A673 (cell line): ENCODE data around the gene SNAPIN. TPM values are rescaled to one million over a fixed set of nuclear protein-coding genes. Genes with fewer than 3 reads are reported as not detected.

Experiments
- BruUV-seq: library from RNA; stranded (reverse); fragments of 400-500 nt; replicated peaks from 2 replicates; lab custom pipeline; 2021; lab: Mats Ljungman, UMichigan
- CTCF ChIA-PET: fragments of 300-600 bp; sonication (Branson Sonifier 250); formaldehyde crosslinking; loops from one replicate; lab custom pipeline; 2022; ENCODE audit warnings: antibody characterized with exemption; lab: Charles Lee
- POLR2A ChIA-PET: fragments of 300-600 bp; sonication (Branson Sonifier 250); formaldehyde crosslinking; loops from one replicate; lab custom pipeline; 2022; ENCODE audit warnings: antibody characterized with exemption; ENCODE audit not compliant: low non-redundant PET; lab: Charles Lee
- DNase-seq: peaks from one replicate; pipeline ENCODE4 v3.0.0-alpha.2; 2015; ENCODE audit warnings: low spot score
- H3K27ac ChIP-seq: fragments of 200-600 bp; sonication (generic); 2 replicates; pipeline ENCODE4 v1.5.1; 2016; ENCODE audit warnings: mixed run types, low read depth, mild to moderate bottlenecking, mixed read lengths, antibody characterized with exemption, low read length; ENCODE audit not compliant: poor library complexity, severe bottlenecking
- H3K27me3 ChIP-seq: fragments of 200-600 bp; sonication (generic); replicated peaks from 2 replicates; pipeline ENCODE4 v1.6.1; 2017; ENCODE audit warnings: mixed run types, low read depth, mild to moderate bottlenecking, mixed read lengths, antibody characterized with exemption, low read length; ENCODE audit not compliant: insufficient read depth, poor library complexity
- H3K36me3 ChIP-seq: fragments of 200-600 bp; sonication (generic); 2 replicates; pipeline ENCODE4 v1.6.1; 2016; ENCODE audit warnings: mixed run types, mild to moderate bottlenecking, mixed read lengths, antibody characterized with exemption, low read length; ENCODE audit not compliant: insufficient read depth, poor library complexity, severe bottlenecking
- H3K4me1 ChIP-seq: fragments of 200-600 bp; sonication (generic); 2 replicates; pipeline ENCODE4 v1.6.1; 2017; ENCODE audit warnings: mixed run types, mild to moderate bottlenecking, mixed read lengths, antibody characterized with exemption, low read length; ENCODE audit not compliant: insufficient read depth, poor library complexity, severe bottlenecking
- H3K4me3 ChIP-seq: fragments of 200-600 bp; sonication (generic); 2 replicates; pipeline ENCODE4 v1.5.1; 2016; ENCODE audit warnings: low read depth, mixed run types, mild to moderate bottlenecking, mixed read lengths, low read length; ENCODE audit not compliant: poor library complexity, severe bottlenecking
- H3K9me3 ChIP-seq: fragments of 200-600 bp; sonication (generic); 2 replicates; pipeline ENCODE4 v1.6.1; 2016; ENCODE audit warnings: mixed run types, low read depth, mild to moderate bottlenecking, mixed read lengths, antibody characterized with exemption, low read length; ENCODE audit not compliant: poor library complexity, severe bottlenecking
- CTCF ChIP-seq: fragments of 300-800, 200-600 bp; sonication (generic); conservative IDR thresholded peaks from 2 replicates; pipeline ENCODE4 v1.5.1; 2017; ENCODE audit warnings: low read depth, mild to moderate bottlenecking, antibody characterized with exemption, low read length, moderate library complexity, mixed read lengths
- EZH2 ChIP-seq: fragments of 200-600 bp; sonication (generic); IDR thresholded peaks from 2 replicates; pipeline ENCODE4 v1.6.1; 2017; ENCODE audit warnings: borderline replicate concordance, low read depth, mild to moderate bottlenecking, mixed read lengths, antibody characterized with exemption, low read length; ENCODE audit not compliant: poor library complexity, severe bottlenecking
- intact Hi-C: fragments of 100-400 bp; cut with micrococcal nuclease; formaldehyde crosslinking; loops from one replicate; pipeline ENCODE4 v1.10.0; 2022; ENCODE audit not compliant: unreplicated experiment
- total RNA-seq: library from RNA; stranded (reverse); gene quantifications from 2 replicates; pipeline ENCODE4 v1.2.3, GENCODE V29; 2021

The SNAPIN gene
- total RNA-seq, 1 experiment from 2014 or later, result 47.4 TPM

DNA sequence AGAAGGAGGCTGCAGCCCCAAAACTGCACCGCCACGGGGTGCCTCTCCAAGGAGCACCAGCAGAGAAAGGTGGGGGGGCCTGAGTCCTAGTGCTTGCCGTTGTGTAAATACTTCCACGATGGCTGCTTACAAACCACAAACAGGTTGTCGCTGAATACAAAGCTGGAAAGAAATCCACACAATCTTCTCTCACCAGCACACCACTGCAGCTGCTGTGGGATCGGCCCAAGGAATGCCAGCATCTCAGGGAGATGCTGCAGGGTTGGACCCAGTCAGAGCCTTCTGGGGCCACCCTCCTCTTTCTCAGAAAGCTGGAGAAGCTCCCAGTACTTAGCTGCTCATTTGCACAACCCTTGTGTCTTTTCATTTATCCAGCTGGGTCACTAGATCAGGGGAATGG lies 39.3 kb upstream of the SNAPIN start:
- Histone ChIP-seq H3K27me3 (no peaks in the 10 kb centered on the region), H3K4me1 (no peaks in the 10 kb centered on the region), H3K9me3 (no peaks in the 10 kb centered on the region), H3K36me3 (no peaks in the 10 kb centered on the region), H3K27ac (no peak overlapping the region), H3K4me3 (no peak overlapping the region)
- intact Hi-C loops, result no loop called here
- ChIA-PET CTCF (interaction anchor here (0.7 kb wide), 1 partner anchor 86 kb away, joined by 4 read pairs; no protein-coding TSS in a partner anchor), POLR2A (interaction anchor here (0.7 to 1.3 kb wide), 2 partner anchors 14 to 15 kb away, joined by 3 to 7 read pairs; partner anchors contain the start of gene CHTOP)
- no TSS peak for BruUV-seq
- TF ChIP-seq EZH2, result no peak
- TF ChIP-seq CTCF, result no peak
- DNase-seq, result no peak

GRCh38 chr1:153623101-153623500 lies 35.4 kb upstream of the SNAPIN start:
- Histone ChIP-seq H3K4me3 (no peak overlapping the region), H3K36me3 (no peaks in the 10 kb centered on the region), H3K9me3 (no peaks in the 10 kb centered on the region), H3K27me3 (no peaks in the 10 kb centered on the region), H3K27ac (no peak overlapping the region), H3K4me1 (peaks cover 15% of the 10 kb centered on the region)
- TF ChIP-seq CTCF, result no peak
- no peak for TF ChIP-seq EZH2
- ChIA-PET POLR2A (no interaction called here), CTCF (interaction anchor here (0.7 kb wide), 1 partner anchor 69 kb away, joined by 5 read pairs; no protein-coding TSS in a partner anchor)
- no TSS peak for BruUV-seq
- DNase-seq, result no peak
- intact Hi-C loops, result no loop called here

DNA sequence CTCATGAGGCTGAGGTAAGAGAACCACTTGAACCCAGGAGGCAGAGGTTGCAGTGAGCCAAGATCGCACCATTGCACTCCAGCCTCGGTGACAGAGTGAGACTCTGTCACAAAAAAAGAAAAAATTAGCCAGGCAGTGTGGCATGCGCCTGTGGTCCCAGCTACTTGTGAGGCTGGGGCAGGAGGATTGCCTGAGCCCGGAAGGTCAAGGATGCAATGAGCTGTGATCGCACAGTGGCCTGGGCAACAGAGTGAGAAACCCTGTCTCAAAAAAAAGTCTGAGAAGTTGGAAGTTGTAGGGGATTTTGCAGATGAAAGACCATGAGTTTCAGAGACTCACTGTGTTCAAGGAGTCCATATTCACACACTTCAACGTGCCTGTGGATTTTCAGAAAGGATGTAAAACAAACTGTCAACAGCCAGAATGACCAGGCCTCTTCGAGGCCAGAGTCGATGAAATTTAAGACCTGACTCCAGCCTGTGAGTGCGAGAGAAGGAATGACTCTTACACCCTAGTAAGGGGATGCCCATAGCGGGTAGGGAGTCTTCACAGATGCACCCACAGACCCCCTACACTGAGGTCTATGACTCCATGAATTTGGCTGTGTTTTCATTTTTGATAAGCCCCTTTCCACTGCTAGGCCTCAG lies 33.4 kb upstream of the SNAPIN start:
- Histone ChIP-seq H3K4me1 (peaks cover 23% of the 10 kb centered on the region), H3K27me3 (no peaks in the 10 kb centered on the region), H3K4me3 (no peak overlapping the region), H3K9me3 (no peaks in the 10 kb centered on the region), H3K27ac (no peak overlapping the region), H3K36me3 (no peaks in the 10 kb centered on the region)
- ChIA-PET POLR2A (no interaction called here), CTCF (no interaction called here)
- BruUV-seq, result no TSS peak
- intact Hi-C loops, result no loop called here
- no peak for TF ChIP-seq EZH2
- TF ChIP-seq CTCF, result no peak
- DNase-seq, result no peak
